BE2C (cell line): ENCODE measurements around the gene CFAP299.

Experiments used
- DNase-seq: peaks from one replicate; pipeline ENCODE4 v3.0.0-alpha.2; 2020
- H3K27me3 ChIP-seq: fragments of 250-450 bp; sonication (Bioruptor Pico); 2 replicates; pipeline ENCODE4 v1.5.1; 2020; ENCODE audit warnings: mild to moderate bottlenecking
- H3K36me3 ChIP-seq: fragments of 250-450 bp; sonication (Bioruptor Pico); 2 replicates; pipeline ENCODE4 v1.5.1; 2020; ENCODE audit warnings: mild to moderate bottlenecking
- H3K4me1 ChIP-seq: fragments of 250-450 bp; sonication (Bioruptor Pico); 2 replicates; pipeline ENCODE4 v1.5.1; 2020
- H3K4me3 ChIP-seq: 2 replicates; pipeline ENCODE4 v1.5.1; 2011; ENCODE audit warnings: low read depth, low read length
- H3K9me3 ChIP-seq: fragments of 250-450 bp; sonication (Bioruptor Pico); 2 replicates; pipeline ENCODE4 v1.5.1; 2020
- TF ChIP-seq, protein P1 (sequence below): IDR thresholded peaks from 2 replicates; pipeline ENCODE4 v1.5.1; 2012; ENCODE audit warnings: mild to moderate bottlenecking, low read depth, low read length

The CFAP299 gene

DNA sequence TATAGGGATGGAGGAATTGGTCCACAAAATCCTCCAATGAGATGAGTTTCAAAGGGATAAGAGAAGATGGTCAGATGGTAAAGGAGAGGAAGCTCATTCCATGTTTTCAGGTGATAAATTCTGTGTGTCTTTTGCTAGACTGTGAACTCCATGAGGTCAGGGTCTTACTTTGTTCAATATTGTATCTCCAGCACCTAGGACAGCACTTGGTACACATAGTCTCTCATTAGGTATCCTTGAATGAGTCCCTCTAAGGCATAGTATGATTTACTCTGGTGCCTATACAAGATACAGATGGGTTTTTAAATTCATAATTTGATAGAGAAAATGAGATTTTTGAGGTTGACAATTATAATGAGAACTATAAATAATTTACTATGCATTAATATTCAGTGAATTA, 510.7 kb downstream of the CFAP299 start:
- Histone ChIP-seq H3K4me3 (no peak overlapping the region), H3K27me3 (no peaks in the 10 kb centered on the region), H3K9me3 (no peaks in the 10 kb centered on the region), H3K4me1 (no peaks in the 10 kb centered on the region), H3K36me3 (no peaks in the 10 kb centered on the region)
- DNase-seq: no peak
- TF ChIP-seq, protein P1, sequence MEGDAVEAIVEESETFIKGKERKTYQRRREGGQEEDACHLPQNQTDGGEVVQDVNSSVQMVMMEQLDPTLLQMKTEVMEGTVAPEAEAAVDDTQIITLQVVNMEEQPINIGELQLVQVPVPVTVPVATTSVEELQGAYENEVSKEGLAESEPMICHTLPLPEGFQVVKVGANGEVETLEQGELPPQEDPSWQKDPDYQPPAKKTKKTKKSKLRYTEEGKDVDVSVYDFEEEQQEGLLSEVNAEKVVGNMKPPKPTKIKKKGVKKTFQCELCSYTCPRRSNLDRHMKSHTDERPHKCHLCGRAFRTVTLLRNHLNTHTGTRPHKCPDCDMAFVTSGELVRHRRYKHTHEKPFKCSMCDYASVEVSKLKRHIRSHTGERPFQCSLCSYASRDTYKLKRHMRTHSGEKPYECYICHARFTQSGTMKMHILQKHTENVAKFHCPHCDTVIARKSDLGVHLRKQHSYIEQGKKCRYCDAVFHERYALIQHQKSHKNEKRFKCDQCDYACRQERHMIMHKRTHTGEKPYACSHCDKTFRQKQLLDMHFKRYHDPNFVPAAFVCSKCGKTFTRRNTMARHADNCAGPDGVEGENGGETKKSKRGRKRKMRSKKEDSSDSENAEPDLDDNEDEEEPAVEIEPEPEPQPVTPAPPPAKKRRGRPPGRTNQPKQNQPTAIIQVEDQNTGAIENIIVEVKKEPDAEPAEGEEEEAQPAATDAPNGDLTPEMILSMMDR: no peak

DNA sequence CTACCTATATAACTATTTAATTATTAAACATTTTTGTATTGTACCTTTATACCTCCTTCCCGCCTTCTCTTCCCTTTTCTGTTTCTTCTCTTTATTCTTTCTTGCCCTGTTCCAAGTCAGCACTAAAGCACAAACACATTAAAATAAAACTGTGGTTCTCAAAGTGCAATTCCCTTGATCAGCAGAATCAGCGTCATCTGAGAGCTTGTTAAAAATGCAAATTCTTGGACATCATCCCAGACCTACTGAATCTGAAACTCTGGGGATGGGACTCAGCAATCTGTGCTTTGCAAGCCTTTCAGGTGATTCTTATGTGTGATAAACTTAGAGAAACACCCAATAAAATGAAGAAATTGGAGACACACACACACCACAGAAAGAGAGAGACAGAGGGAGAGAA, 516.5 kb downstream of the CFAP299 start:
- no peaks in the 10 kb centered on the region for H3K9me3 ChIP-seq
- no peak for DNase-seq
- H3K4me3 ChIP-seq: no peak overlapping the region
- no peaks in the 10 kb centered on the region for H3K27me3 ChIP-seq
- TF ChIP-seq, protein P1: no peak
- H3K36me3 ChIP-seq: no peaks in the 10 kb centered on the region
- H3K4me1 ChIP-seq: no peaks in the 10 kb centered on the region

DNA sequence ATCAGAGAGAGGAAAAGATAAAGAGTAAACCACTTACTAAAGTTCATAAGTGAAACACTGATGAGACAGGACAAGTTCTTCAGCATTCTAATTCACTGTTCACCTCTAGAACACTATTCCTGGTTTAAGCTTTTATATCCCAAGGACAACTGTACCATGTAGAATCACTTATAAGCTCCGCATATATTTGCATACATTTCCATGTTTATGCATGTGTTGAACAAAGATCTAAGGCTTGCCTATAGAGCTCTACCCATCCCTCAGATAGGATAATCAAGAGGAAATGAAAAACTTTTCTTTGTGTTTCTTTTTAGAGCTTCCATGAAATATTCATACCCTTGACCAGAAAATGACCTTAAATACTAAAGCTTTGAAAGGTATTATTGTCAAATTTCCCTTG, 538.0 kb downstream of the CFAP299 start:
- TF ChIP-seq, protein P1: no peak
- no peaks in the 10 kb centered on the region for H3K36me3 ChIP-seq
- no peak overlapping the region for H3K4me3 ChIP-seq
- no peak for DNase-seq
- H3K9me3 ChIP-seq: no peaks in the 10 kb centered on the region; the same call in 1 of the 2 replicates
- H3K27me3 ChIP-seq: no peaks in the 10 kb centered on the region
- H3K4me1 ChIP-seq: no peaks in the 10 kb centered on the region

DNA sequence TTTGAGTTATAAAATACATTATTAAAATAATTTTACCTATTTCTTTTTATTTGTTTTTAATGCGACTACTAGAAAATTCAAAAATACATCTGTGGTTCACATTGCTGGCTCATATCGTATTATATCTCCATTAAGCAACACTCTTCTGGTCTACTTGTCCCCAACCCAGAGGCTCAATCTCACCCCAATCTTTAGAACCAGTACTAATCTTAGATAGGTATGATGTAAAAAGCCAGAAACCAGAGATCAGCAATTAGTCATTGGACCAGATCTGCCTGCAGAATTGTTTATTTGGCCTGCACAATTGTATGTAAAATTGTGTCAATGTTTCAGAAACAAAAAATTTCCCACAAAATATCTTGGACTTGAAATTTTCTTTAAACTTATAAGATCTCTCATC, 539.4 kb downstream of the CFAP299 start:
- no peaks in the 10 kb centered on the region; the same call in 1 of the 2 replicates for H3K9me3 ChIP-seq
- H3K4me3 ChIP-seq: no peak overlapping the region
- DNase-seq: no peak
- TF ChIP-seq, protein P1: no peak
- H3K27me3 ChIP-seq: no peaks in the 10 kb centered on the region
- H3K36me3 ChIP-seq: no peaks in the 10 kb centered on the region
- H3K4me1 ChIP-seq: no peaks in the 10 kb centered on the region

DNA sequence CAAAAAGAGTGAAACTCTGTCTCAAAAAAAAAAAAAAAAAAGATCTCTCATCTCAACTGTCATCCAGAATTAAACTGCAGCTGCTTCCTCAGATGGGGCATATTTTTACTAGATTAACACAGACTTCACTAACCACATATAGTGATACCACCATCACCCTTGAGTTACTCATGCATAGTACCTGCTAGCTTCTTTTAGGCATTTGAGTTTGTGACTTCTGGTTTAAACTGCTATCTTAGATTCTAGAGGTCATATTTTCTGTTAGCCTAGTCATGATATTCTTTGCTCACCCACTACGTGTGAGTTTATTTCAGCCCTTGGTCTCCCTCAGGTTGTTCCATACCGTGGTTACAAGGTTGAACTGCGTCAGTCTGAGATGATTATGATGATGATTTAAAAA, 540.1 kb downstream of the CFAP299 start:
- Histone ChIP-seq H3K36me3 (no peaks in the 10 kb centered on the region), H3K9me3 (no peaks in the 10 kb centered on the region; the same call in 1 of the 2 replicates), H3K4me1 (no peaks in the 10 kb centered on the region), H3K27me3 (no peaks in the 10 kb centered on the region), H3K4me3 (no peak overlapping the region)
- no peak for DNase-seq
- TF ChIP-seq, protein P1: no peak

DNA sequence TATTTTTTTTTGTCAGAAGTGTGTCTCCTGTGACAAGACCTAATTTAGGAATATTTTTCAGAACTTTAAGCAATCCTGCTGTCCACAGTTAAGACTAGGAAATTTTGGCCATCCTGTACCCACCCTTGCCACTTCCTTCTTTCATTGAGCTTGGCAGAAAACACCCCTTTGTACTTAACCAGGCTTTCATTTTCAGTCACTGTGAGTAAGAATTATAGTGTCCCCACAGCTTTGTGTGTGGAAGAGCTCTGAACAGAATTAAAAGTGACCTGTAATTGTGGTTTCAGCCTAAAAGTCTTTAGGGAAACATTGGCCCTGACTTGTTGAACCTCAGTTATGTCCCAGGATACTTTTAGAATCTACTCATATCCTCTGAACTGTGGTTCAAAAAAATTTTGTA, 541.3 kb downstream of the CFAP299 start:
- Histone ChIP-seq H3K36me3 (no peaks in the 10 kb centered on the region), H3K4me1 (no peaks in the 10 kb centered on the region), H3K27me3 (no peaks in the 10 kb centered on the region), H3K9me3 (no peaks in the 10 kb centered on the region), H3K4me3 (no peak overlapping the region)
- no peak for DNase-seq
- TF ChIP-seq, protein P1: no peak
